Midbrain (tissue), 1 donor: ENCODE results near the gene BTG2.
"Not testable (repeated sequence)": the region's sequence is repeated elsewhere in the genome, so short reads cannot be mapped to it uniquely, and the experiment has no call there.

ENCODE experiments used
- DNase-seq: peaks from one replicate; lab custom pipeline; 2025; lab: John Stamatoyannopoulos, UW

Gene BTG2, protein sequence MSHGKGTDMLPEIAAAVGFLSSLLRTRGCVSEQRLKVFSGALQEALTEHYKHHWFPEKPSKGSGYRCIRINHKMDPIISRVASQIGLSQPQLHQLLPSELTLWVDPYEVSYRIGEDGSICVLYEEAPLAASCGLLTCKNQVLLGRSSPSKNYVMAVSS

DNA sequence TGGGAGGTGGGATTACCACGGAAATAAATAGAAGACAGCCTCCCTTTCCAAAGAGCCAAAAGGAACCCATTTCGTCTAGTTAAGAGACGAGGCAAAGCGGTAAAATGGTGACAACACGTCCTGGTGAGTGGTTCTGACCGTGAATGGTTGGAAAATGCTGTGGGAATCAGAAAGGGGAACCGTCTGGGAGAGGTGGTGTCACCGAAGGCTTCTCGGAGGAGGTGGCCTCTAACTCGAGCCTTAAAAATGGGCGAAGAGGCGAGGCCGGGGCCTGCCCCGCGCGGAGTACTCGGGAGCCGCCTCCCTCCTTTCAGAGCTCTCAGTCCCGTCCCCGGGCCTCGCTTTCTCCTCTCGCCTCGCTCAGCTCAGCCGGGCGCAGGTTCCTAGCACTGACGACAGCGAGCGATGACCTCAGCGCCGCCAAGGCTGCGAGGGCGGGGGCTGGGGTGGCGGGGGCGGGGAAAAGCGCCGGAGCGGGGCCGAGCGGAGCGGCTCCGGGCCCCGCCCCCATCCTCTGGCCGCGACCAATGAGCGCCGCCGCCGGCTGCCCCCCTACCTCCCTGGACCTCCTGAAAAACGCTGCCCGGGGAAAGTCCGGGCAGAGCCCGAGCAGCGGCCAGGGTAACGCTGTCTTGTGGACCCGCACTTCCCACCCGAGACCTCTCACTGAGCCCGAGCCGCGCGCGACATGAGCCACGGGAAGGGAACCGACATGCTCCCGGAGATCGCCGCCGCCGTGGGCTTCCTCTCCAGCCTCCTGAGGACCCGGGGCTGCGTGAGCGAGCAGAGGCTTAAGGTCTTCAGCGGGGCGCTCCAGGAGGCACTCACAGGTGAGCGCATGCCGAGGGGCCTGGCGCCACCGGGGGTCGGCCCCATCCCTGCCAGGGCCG lies at the start of gene BTG2:
Gene BTG2, plus strand, starts transcription at position 601 of the 890 bp plus-strand sequence. Its CDS starts 88 bp downstream, at position 689.
- DNase-seq: peak; percentile 97

DNA sequence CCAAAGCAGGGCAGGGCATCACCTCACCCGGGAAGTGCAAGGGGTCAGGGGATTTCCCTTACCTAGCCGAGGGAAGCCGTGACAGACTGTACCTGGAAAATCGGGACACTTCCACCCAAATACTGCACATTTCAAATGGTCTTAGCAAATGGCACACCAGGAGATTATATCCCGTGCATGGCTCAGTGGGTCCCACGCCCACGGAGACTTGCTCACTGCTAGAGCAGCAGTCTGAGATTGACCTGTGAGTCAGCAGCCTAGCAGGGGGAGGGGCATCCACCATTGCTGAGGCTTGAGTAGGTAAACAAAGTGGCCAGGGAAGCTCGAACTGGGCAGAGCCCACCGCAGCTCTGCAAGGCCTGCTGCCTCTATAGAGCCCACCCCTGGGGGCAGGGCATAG lies 48.7 kb upstream of the BTG2 start:
- DNase-seq: not testable (repeated sequence)

DNA sequence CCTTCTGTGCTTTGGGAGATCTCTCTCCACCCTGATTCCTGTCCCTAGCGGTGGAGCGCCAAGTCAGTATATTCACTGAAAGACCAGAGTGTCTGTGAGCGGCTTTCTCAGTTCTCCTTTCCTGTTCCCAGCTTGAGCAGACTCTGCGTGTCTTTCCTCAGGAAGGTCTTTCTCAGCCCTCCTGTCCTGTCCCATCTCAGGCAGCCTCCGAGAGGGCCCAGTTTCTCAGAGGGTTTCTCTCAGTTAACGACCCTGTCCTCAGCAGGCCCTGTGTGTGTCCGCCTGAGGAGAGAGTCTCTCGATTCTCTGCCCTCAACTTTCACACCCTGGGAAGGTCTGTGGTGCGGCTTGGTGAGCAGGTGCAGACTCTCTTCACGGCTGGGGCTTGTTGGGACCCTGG lies 41.8 kb upstream of the BTG2 start:
- DNase-seq: no peak

DNA sequence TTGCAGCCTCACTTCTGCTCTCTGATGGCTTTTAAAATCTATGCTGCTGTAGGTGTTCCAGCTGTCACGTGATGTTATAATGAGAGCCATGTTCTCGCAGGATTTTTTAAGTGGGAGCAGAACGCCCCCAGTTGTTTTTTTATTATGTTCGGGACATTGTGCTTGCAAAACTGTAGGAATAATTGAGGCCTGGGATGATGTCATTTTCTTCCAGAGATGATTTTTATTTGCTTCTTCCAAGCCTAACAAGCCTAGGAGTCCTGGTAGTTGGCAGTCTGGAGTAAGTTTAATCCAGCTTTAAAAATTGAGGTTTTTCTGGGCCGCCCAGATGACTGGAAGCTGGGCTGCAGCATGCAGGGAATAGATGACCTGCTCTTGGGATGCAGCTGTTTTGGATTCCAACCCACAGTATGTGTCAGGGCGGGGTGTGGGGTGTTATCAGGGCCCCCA lies 41.2 kb upstream of the BTG2 start:
- no peak for DNase-seq

DNA sequence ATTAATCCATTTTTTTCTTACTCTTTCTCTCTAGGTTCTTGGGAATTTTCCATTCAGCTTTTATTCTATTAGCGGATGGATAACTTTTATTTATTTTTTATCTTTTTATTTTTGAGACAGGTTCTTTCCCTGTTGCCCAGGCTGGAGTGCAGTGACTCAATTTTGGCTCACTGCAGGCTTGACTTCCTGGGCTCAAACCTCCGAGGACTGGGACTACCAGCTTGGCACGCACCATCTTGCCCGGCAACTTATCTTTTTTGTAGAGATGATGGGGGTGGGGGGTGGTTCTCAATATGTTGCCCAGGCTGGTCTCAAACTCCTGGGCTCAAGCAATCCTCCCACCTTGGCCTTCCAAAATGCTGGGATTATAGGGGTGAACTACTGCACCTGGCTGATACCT lies 39.8 kb upstream of the BTG2 start:
- DNase-seq: no peak

DNA sequence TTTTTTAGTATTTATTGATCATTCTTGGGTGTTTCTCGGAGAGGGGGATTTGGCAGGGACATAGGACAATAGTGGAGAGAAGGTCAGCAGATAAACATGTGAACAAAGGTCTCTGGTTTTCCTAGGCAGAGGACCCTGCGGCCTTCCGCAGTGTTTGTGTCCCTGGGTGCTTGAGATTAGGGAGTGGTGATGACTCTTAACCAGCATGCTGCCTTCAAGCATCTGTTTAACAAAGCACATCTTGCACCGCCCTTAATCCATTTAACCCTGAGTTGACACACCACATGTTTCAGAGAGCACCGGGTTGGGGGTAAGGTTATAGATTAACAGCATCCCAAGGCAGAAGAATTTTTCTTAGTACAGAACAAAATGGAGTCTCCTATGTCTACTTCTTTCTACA lies 39.2 kb upstream of the BTG2 start:
- not testable (repeated sequence) for DNase-seq

DNA sequence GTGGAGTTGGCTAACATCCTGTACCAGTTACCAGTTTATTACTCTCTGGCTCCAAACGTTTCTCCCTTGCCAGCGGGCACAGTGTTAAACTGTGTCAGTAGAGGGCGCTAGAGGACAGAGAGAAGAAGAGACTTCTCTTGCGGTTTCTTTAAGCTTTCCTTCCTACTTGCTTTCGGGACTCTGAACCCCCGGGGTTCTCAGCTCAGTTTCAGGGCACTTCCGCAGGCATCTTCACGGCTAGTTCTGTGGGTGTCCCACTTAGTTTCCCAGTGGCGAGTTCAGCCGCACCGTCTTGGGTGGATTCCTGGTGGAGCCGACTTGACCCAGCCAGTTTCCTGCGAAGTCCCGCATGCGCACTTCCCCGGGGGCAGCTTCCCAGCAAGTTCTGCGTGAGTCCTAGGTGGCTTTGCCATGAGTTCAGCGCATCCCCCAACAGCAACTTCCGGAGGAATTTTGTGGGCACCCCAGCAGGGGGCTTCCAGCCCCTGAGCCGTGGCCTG lies 37.9 kb upstream of the BTG2 start:
- peak; percentile 92 for DNase-seq

DNA sequence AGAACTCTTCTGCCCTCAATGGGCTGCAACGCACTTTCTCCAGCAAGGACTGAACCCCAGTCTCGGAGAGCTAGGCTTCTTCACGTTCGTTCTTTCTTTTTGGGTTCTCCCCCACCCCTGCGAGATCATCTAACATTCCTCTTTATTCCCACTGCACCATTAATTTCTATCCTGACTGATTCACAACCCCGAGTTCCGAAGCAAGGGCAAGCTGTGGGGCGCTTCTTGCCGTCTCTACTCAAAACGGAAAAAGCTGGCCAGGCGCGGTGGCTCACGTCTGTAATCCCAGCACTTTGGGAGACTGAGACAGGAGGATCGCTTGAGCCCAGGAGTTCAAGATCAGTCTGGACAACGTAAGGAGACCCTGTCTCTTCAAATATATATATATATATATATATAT lies 37.4 kb upstream of the BTG2 start:
- DNase-seq: no peak

DNA sequence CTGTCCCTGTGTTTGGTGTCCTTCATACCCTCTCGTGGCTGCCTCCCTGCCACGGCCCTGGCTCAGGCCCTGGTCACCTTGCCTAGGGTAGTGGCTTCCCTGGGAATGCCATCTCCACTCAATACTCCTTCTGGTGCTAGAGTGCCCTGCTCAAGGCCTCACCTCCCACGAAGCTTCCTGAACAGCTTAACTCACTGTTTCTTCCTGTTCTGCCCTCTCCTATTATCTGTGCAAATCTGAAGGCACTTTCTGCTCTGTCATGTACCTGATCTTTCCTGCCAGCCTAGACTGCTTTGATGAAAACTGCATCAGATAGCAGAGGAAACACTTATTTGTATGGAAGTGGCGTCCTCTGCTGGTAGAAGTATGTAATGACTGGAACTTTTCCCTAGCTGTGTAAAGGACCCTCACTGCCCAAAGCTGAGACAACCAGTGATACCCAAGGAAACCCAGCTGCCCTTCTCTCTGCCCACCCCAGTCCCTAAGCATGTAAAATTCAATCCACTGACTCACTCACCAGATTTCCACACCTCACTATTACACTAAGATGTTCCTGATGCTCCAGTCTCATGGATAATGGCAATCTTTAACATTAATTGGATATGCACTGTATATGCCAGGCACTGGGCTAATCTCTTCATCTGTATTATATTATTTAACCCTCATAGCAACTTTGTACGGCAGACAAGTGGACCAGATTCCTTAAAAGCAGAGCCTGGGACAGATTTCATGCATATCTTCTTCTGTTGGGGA lies 36.2 kb upstream of the BTG2 start:
- peak; percentile 74 for DNase-seq

DNA sequence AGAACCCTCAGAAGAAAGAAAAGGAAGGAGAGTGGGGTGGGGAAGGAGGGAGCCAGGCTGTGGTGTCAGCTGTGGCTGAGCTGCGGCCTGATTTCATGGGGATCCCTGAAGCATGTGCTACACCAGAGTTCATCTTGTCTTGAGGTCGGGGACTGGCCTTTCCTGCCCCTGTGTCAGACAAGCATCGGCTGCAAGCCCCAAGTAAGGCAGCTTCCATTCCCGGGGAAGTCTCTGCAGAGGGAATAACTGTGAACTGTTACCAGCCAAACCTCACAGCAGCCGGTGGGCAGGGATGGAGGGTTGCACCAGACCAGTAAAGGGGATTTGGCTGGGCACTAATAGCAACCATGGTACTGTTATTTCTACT lies 35.7 kb upstream of the BTG2 start:
- DNase-seq: no peak

DNA sequence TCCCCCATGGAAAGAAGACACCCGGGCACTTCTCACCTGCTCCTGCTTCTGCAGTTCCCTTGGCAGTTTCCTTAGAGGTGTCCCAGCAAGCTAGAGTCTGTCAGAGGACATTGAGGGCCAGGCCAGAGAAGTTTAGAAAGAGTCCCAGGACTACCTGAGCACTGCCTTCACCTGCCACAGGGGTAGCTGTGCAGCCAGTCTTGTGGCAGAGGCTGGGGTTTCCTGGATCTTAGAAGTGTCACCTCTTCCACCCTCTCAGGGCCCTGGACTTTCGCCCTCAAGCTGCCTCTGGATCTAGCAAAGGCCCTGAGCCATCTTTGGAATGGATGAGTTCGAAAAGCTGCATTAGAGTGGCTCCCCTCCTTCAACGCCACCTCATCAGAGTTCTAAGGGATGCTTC lies 34.9 kb upstream of the BTG2 start:
- DNase-seq: no peak

DNA sequence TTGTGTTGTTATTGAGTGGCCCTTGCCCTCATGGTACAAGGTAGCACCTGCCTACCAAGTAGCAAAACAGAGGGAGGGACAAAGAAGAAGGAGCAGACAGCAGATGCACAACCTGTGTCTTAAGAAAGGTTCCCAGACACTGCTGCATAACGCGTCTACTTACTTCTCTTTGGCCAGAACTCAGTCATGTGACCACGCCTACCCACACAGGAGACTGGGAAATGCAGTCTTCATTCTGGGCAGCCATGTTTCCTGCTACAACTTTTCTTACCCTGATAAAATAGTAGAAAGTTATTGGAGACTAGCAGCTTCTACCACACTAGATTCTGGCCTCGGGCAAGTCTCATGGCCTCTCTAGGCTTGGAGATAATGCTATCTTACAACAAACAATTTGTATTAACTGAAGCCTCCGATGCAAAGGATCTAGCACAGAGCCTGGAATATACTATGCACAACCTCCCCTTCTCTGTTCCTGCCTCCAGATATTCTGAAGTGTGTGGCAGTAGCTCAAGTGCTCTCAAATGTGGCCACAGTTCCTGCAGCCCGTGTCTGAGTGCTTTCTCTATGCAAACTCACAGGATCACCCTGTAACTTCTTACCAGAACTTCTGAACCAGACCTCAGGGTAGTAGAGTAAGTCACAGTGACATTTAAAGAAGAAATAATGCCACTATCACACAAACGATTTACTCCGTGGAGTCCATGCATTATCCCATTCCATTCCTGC lies 34.1 kb upstream of the BTG2 start:
- DNase-seq: peak; percentile 57

DNA sequence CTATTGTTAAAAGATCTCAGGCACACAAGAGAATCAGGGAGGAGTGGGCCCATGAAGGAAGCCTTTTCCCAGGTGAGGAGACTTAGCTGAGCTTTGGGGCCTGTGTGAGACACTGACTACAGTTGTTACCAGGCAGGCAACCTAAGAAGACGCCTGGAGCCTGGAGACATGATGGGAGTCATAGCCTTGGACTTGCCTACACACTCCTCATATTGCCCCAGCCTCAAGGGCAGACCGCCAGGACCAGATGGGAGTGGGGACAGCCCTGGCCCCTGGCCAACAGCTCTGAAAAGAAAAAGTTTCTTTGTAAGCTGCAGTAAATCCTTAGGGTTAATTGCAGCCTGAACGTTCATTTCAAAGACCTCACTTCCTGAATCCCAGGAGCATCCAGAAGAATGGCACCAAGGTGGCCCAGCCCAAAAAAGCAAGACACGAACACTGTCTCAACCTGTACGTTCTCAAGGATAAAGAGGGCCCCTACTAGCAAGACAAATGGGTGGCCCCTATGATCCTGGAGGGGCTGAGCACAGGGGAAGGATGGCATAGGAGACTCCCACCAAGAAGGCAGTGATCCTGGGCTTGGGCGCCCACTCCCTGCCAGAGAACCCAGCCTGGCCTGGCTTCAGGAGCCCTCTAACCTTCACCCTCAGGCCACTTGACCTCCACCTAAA lies 33.2 kb upstream of the BTG2 start:
- DNase-seq: no peak

DNA sequence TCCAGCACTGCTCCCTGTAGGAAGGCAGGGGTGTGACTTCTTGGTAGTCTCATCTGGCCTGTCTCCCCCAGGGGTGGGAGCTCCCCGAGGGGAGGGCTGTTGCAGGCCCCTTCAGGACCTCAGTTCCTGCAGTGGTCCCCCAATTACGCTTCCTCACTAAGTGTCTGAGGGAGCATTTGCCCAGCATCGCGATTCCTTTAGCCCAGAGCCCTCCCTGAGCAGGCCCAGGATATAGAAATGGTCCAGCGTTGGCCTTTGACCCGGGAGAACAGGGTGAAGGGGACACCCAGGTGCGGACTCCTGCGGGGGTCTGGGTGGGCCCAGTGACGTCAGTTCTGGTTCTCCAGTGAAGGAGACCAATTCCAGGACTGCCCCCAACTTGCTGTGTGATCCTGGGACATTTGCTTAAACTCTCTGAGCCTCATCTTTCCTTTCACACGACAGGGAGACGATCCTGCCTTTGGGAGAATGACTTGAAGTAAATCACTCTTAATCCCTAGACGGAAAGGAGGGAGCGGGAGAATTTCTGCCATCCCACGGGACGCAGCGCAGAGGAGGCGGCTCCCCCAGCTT lies 32.6 kb upstream of the BTG2 start:
- no peak for DNase-seq

DNA sequence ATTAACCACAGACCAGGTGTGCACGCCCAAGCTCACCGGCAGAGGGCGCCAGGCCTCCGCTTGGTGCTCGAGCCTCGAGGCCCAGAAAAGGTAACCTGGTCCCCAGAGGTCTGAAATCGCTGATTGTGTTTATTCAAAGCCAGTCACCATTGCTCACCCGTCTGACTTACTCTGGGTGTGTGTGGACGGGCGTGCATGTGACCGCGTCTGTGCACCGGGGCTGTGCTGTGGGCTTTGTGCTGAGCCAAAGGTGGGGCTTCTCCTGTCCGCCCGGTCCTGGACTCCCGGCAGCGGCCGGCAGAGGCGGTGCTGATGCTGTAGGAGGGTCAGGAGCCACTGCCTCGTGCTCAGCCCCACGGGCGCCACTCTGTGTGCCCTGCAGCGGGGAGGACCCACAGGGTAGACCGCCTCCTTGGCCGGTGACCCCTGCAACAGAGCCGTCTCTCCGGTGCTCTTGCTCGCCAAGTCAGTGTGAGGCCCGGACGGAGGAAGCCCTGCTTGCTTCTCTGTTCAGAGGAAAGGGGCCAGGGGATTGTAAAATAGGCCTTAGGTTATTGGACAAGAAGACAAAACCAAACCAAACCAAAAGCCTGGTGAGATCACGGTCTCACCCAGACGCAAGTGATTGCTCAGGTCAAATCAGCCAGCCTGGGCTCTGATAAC lies 32.0 kb upstream of the BTG2 start:
- DNase-seq: peak; percentile 88

DNA sequence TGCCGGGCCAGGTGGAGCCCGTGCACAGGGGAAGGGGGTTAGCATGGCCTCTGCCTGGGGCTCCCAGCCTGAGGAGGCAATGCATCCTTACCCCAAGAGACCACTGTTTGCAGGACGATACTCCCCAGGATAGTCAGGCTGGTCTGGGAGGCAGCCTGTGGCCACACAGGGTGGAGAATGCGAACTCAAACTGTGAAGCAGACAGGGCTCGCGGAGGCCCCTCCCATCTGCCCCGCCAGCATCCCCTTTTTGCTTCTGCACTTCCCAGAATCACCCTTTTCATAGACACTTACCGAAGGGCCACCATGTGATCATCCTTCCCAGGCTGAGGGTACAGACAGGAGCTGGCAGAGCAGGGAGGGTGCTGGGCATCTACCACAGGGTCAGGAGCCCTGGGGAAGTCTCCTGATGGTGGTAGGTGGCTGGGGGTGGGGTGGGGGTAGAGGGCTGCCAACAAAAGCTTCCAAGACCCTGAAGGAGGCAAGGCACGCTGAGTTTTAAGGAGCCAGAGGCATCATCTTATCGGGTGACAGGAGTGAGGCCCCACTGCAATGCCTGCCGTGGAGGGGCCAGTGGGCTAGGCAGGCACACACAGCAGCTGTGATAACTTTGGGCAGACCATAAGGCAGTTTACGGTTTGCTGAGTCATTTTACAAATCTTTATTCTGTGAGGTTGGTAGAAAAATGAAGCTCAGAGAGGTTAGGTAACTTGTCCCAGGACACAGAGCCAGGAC lies 31.3 kb upstream of the BTG2 start:
- peak; percentile 41 for DNase-seq

DNA sequence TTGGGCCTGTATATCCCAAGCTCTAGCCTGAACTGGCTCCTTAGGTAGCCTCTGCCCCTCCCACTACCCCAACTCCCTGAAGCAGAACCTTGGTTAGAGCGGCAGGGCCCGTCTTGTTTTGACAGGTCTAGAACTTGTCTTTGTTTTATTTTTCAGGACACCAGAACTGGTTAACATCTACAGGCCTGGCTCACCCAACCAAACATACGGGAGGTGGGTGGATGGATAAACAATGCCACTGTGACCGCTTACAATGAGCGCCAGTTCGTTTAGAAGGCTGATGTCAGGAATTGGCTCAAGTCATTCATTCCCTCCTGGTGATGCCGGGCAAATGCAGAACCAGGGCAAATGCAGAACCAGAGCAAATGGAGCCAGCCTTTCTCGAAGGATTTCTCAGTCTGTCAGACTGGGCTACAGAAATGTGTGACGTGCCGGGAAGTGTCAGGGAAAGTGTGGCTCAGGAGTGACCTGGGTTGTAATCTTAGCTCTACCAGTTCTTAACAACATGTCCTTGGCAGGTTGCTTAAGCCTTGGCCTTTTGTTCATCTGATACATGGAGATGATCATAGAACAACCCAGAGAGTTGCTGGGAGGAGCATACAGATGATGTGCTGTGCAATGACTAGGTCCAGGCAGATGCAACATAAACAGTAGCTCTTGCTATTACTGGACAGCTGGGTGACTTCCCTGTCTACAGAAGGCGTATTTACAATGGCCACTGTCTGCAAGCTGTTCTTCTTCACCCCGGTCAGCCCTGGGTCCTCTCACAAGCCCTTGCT lies 30.5 kb upstream of the BTG2 start:
- DNase-seq: peak; percentile 86

DNA sequence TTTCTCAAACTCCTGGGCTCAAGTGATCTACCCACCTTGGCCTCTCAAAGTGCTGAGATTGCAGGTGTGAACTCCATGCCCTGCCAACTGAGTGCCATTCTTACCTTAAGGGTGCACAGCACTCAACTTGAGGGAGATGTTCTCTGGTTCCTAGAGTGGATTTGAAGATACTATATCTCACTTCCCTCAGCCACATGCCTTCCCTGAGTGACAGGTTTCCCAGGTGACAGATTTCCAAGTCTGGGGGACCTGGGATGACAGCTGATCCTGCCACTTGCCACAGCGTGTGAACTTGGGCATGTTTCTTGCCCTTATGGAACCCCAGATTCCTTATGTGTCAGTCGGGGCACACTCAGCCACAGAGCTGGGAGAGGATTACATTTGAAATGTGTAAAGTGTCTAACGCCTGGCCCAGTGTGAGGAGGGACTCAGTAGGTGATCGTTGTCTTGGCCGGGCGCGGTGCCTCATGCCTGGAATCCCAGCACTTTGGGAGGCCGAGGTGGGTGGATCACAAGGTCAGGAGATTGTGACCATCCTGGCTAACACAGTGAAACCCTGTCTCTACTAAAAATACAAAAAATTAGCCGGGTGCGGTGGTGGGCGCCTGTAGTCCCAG lies 29.6 kb upstream of the BTG2 start:
- DNase-seq: no peak

DNA sequence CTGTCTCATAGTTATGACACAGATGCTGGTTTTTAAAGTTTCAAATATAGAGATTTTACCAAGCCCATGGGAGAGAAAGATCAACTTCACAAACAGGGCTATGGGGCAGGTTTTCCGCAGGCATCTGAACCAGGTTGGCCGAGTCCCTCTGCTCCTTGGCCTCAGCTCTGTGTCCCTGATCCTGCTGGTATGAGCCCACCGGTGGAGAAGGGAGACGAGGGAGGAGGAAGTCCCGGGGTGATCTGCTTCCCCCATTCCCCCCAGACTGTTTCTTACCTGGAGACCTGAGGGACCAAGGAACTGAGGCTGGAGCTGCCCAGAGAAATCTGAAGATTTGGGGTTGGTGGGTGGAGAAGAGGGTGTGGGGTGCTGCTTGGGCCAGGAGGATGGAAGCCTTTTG lies 28.9 kb upstream of the BTG2 start:
- no peak for DNase-seq
